ENCODE measurements around the gene WWOX. TPM values are rescaled to one million over a fixed set of nuclear protein-coding genes. Genes with fewer than 3 reads are reported as not detected.

The WWOX gene
- total RNA-seq, 1 experiment from 2014 or later = 79.9 TPM

- CTCF ChIA-PET = no interaction called here
- Histone ChIP-seq H3K27ac (ENCODE audit: low read depth, low read length, poor library complexity, severe bottlenecking) (no peak overlapping the region), H3K27me3 (replicated peaks; ENCODE audit: insufficient read depth, low read depth, low read length, poor library complexity) (no peaks in the 10 kb centered on the region), H3K4me1 (ENCODE audit: insufficient read depth, low read length, poor library complexity, severe bottlenecking) (peaks cover 2% of the 10 kb centered on the region), H3K9me3 (ENCODE audit: low read depth, low read length, poor library complexity, severe bottlenecking) (no peaks in the 10 kb centered on the region), H3K4me3 (ENCODE audit: low read depth, low read length, poor library complexity, severe bottlenecking) (no peak overlapping the region), H3K36me3 (ENCODE audit: insufficient read depth, low read length, poor library complexity, severe bottlenecking) (no peaks in the 10 kb centered on the region)
- no peak for TF ChIP-seq EZH2 (IDR thresholded peaks at IDR 0.05; ENCODE audit: borderline replicate concordance, low read depth, low read length, poor library complexity, severe bottlenecking)
- intact Hi-C loops (cut with micrococcal nuclease; ENCODE audit: unreplicated experiment) = no loop called here
- POLR2A ChIA-PET (ENCODE audit: low non-redundant PET) = no interaction called here
- no TSS peak for BruUV-seq (replicated peaks)
- DNase-seq (ENCODE audit: low spot score) = no peak
Measured at GRCh38 chr16:78483124-78483992, 383.9 kb downstream of the WWOX start.

DNA sequence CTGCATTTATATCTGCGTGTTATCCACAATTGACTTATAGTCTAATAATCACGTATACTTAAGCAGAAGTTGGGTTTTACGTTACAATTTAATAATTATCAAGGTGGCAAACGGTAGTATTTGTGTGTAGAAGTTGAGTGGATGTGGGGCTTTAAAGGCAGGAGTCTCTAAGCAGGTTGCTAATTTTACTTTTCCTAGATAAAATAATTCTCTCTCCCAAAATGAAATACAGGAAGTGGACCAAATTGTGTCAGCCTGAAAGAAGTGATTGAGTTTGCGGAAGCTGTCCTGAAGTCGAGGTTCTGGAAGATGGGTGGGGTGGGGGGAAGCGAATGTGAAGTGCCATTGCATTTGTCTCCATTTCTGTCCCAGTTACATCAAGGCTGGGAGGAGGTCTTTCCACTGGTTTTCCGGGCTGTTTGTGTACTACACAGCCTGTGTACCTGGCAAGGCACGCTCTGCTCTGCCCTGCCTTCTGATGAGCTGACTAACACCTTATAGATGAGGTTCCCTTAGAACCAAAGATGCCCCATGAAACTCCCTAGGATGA, 385.1 kb downstream of the WWOX start:
- intact Hi-C loops (cut with micrococcal nuclease; ENCODE audit: unreplicated experiment) = no loop called here
- BruUV-seq (replicated peaks) = no TSS peak
- Histone ChIP-seq H3K27ac (ENCODE audit: low read depth, low read length, poor library complexity, severe bottlenecking) (no peak overlapping the region), H3K4me1 (ENCODE audit: insufficient read depth, low read length, poor library complexity, severe bottlenecking) (no peaks in the 10 kb centered on the region), H3K9me3 (ENCODE audit: low read depth, low read length, poor library complexity, severe bottlenecking) (no peaks in the 10 kb centered on the region), H3K27me3 (replicated peaks; ENCODE audit: insufficient read depth, low read depth, low read length, poor library complexity) (no peaks in the 10 kb centered on the region), H3K36me3 (ENCODE audit: insufficient read depth, low read length, poor library complexity, severe bottlenecking) (no peaks in the 10 kb centered on the region), H3K4me3 (ENCODE audit: low read depth, low read length, poor library complexity, severe bottlenecking) (no peak overlapping the region)
- no peak for DNase-seq (ENCODE audit: low spot score)
- ChIA-PET CTCF (no interaction called here), POLR2A (ENCODE audit: low non-redundant PET) (no interaction called here)
- TF ChIP-seq, protein P1, sequence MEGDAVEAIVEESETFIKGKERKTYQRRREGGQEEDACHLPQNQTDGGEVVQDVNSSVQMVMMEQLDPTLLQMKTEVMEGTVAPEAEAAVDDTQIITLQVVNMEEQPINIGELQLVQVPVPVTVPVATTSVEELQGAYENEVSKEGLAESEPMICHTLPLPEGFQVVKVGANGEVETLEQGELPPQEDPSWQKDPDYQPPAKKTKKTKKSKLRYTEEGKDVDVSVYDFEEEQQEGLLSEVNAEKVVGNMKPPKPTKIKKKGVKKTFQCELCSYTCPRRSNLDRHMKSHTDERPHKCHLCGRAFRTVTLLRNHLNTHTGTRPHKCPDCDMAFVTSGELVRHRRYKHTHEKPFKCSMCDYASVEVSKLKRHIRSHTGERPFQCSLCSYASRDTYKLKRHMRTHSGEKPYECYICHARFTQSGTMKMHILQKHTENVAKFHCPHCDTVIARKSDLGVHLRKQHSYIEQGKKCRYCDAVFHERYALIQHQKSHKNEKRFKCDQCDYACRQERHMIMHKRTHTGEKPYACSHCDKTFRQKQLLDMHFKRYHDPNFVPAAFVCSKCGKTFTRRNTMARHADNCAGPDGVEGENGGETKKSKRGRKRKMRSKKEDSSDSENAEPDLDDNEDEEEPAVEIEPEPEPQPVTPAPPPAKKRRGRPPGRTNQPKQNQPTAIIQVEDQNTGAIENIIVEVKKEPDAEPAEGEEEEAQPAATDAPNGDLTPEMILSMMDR (conservative IDR thresholded peaks at IDR 0.05; ENCODE audit: low read depth, low read length) = no peak
- no peak for TF ChIP-seq EZH2 (IDR thresholded peaks at IDR 0.05; ENCODE audit: borderline replicate concordance, low read depth, low read length, poor library complexity, severe bottlenecking)

- no peak for DNase-seq (ENCODE audit: low spot score)
- no TSS peak for BruUV-seq (replicated peaks)
- ChIA-PET CTCF (no interaction called here), POLR2A (ENCODE audit: low non-redundant PET) (no interaction called here)
- Histone ChIP-seq H3K4me3 (ENCODE audit: low read depth, low read length, poor library complexity, severe bottlenecking) (no peak overlapping the region), H3K9me3 (ENCODE audit: low read depth, low read length, poor library complexity, severe bottlenecking) (no peaks in the 10 kb centered on the region), H3K4me1 (ENCODE audit: insufficient read depth, low read length, poor library complexity, severe bottlenecking) (no peaks in the 10 kb centered on the region), H3K36me3 (ENCODE audit: insufficient read depth, low read length, poor library complexity, severe bottlenecking) (no peaks in the 10 kb centered on the region), H3K27me3 (replicated peaks; ENCODE audit: insufficient read depth, low read depth, low read length, poor library complexity) (no peaks in the 10 kb centered on the region), H3K27ac (ENCODE audit: low read depth, low read length, poor library complexity, severe bottlenecking) (no peak overlapping the region)
- TF ChIP-seq, protein P1 (conservative IDR thresholded peaks at IDR 0.05; ENCODE audit: low read depth, low read length) = no peak
- no peak for TF ChIP-seq EZH2 (IDR thresholded peaks at IDR 0.05; ENCODE audit: borderline replicate concordance, low read depth, low read length, poor library complexity, severe bottlenecking)
- intact Hi-C loops (cut with micrococcal nuclease; ENCODE audit: unreplicated experiment) = no loop called here
Measured at GRCh38 chr16:78485188-78485916, 385.9 kb downstream of the WWOX start.

Data from A673 (cell line).